Anterior cingulate cortex (tissue), 58 donors: ENCODE results near the gene DMRT1.

Source experiments
- DNase-seq, 58 donors: peaks; one replicate each; lab custom pipeline; 2025; lab: John Stamatoyannopoulos, UW

Gene DMRT1

DNA sequence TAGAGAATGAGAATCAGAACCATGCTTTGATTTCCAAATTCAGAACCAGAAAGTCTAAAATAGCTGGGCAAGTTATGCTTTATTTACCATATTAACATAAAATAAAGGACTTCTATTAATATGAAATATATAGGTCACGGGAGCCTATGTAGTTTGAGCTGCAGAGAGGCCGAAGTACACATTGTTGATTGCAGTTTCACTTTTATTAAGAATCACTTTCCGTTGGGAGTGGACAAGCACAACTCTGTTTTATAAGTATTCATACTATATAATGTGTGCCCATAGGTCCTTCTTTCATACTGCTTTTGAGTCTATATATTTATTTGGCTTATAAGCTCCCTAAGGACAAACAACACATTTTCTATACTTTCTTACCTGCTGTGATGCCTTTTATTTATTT lies 76.2 kb downstream of the DMRT1 start:
- DNase-seq: no peak

DNA sequence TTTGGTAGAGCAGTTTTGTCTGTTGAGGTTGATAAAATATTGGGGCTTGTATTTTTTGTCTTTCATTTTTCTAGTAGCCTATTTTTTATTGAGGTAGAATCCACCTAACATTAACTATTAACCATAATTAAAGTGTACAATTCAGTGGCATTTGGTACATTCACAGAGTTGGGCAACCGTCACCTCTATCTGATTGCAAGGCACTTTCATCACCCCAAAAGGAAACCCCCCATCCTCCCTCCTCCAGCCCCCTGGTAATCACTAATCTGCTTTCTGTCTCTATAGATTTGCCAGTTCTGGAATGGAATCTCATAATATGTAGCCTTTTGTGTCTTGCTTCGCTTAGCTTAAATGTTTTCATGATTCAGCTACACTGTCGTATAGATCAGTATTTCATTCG lies 79.4 kb downstream of the DMRT1 start:
- no peak for DNase-seq

DNA sequence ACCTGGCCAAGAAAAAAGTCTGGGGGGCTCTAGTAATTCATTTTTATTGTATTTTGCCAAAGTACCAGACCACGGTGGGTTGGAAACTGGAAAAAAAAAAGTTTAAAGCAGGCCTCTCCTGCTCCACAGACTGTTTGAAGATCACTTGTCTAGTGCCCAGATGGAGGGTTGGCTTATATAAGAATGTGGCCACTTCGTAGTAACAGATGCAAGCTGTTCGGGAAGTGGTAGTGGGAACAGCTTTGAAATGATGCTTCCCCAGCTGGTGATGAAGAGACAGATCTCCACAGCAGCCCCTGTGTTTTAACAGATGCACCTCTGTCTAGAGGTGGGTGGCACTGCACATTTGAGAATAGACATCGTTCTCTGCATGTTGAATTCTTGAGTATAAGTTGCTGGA lies 80.7 kb downstream of the DMRT1 start:
- no peak for DNase-seq

DNA sequence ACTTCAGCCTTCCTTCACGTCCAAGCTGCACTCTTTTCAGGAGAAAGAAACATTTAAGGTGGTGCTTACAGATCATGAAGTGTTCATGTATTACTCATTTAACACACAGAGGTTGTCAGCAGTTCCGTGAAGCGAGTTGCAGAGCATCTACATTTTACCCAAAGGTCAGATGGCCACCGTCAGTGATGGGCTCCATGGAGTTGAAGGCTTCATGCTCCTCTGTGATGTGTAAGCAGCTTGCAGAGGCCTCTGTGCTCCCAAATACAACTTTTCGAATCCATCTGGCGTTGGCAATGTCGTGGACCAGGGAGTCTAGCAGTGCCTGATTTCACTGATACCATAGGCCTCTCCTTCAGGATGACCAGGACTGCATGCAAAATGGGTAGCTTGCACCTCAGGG lies 81.2 kb downstream of the DMRT1 start:
- DNase-seq: no peak

DNA sequence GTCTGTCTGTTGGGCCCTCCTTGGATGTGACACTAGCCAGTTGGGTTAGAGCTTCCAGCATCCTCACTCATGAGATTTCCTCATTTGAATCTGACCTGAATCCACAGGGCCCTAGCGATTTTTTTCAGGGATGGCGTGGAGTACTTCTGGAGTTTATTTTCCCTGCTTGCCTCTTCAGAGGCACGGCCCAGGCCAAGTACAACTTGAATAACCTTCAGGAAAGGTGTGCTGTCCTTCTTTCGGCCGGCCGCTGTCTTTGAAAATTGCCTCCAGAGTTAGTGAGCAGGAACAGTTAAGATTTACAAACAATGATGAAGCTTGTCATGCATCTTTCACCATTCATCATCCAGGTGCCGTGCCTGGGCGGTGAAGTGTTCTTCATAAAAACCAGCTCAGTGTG lies 85.5 kb downstream of the DMRT1 start:
- DNase-seq: no peak

DNA sequence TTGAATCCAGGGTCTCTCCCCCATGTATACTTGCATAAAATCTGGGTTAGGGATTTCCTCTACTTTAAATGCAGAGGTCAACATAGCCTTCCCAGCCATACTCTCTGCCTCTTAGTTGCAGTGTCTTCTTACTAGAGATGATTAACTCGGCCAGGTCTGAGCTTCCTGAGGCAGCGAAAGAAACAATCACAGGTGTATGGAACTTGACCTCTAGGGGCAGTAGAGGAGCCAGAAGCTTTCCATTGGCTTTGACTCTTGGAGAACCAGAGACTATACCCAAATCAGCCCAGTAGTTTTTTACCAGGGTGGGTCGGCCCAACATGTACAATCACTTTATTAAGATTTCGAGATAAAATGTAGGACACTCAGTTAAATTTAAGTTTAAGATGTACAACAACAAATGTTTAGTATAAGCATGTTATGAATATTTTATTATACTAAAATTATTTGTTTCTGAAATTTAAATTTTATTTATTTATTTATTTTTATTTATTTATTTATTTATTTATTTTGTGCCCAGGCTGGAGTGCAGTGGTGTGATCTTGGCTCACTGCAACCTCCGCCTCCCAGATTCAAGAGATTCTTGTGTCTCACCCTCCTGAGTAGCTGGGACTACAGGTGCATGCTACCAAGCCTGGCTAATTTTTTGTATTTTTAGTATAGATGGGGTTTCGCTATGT lies 87.0 kb downstream of the DMRT1 start:
- DNase-seq: no peak

DNA sequence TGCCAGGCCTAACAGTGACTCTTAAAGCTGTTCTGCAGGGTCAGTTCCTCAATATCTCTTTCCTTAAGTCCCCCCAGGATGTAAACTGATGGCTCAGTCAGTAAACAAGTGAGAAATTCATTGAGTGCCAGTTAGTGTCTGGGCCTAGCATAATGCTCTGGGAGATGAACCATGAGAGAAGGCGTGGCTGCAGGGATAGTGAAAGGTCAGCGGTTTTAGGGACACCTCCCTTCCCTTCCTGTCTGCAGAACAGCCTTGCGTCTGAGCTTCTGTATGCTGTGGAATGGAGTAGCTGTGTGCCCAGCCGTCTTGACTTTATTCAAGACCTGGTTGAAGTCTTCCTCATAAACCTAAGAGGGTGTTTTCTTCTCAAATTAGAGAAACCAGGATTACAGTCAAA lies 88.2 kb downstream of the DMRT1 start:
- DNase-seq: no peak

DNA sequence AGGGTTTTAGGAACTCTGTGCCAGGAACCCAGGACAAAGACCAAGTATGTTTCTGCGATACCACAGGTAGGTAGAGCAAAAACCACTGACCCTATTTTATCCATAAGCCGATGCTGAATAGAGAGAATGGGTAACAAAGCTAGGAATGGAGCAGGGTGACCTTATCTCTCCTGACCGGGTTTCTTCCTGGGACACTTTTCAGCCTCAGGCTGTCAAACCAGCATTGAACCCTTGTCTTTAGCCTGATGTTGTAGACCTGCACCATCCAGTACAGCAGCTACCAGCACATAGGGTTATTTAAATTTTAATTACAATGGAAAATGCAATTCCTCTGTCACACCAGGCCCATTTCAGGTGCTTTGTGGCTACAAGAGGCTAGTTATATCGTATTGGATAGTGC lies 91.9 kb downstream of the DMRT1 start:
- DNase-seq: no peak

DNA sequence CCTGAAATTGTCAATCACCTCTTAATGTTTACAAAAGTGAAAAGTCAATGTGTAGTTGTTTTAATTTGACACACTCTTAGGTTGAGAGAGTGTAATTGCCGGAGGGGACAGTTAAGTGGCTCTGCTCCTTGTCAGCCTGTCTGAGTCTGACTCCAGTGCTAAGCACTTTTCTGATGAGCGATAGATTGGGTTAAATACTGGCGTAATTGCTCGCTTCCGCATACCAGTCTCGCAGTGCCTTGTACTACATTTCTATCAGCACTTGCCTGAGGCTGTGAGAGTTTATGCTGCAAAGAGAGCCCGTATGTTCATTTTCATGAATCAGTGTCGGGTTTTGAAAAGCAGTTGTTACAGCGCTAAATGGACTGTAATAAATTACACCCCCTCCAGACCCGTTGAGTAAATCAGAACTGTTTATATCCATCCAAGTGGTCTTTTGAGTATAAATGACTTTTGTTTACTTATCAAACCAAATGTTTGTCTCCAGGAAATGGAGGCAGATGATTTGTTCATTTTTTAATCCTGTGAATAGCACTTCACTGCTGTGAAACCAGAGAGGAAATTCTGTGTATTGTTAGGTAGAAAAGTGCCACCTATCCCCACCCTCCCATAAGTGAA lies 94.0 kb downstream of the DMRT1 start:
- no peak for DNase-seq

DNA sequence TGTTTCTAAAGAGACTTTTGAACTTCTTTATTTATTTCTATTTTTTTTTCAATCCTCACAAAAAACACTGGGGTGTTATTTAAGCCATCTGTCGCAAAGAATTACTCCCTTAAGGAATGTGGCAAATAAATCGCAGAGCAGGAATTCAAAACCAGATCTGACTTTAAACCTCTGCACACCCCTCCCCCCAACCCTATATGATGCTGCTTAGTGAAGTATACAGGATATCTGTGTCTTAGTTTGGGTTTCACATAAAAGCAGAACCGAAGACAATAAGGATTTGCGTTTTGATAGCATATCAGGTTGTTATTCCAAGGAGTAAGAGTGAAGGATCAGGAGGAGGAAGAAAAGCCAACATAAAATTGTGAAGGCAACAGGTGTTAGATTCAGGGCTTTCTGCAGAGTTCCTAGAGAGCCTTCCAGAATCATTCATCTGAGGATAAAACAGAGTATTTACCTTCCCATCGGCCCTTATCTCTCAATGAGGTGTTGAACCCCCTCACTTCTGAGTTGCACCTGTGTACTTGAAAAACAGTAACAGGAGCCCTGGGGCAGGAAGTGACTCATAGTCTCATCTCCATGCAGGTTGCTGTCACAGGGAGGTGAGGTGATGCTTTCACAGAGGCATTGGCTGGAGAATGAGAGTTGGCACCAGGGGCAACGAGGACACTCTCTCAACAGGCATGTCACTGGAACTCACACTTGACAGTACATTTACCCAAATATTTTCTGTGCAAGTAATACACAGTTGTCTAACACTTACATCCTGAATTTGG lies 101.5 kb downstream of the DMRT1 start:
- DNase-seq: no peak

DNA sequence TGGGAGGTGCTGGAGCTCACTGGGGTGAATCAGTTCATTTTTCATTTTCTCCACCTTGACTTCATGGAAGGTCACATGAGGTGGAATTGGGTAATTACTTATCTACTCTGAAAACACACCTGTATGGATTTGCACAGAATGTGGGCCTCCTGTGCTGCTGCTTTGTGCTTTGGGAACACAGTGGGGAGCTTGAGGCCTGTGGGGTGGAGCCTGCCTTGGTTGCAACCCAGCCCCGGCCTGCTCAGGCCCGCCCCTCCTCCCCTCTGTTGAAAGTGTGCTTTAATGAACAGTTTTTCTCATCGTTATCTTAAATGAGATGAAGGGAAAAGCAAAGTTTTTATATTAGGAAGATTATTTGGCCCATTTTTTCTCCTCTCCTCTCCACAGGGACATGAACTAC lies 106.5 kb downstream of the DMRT1 start:
- DNase-seq: no peak

DNA sequence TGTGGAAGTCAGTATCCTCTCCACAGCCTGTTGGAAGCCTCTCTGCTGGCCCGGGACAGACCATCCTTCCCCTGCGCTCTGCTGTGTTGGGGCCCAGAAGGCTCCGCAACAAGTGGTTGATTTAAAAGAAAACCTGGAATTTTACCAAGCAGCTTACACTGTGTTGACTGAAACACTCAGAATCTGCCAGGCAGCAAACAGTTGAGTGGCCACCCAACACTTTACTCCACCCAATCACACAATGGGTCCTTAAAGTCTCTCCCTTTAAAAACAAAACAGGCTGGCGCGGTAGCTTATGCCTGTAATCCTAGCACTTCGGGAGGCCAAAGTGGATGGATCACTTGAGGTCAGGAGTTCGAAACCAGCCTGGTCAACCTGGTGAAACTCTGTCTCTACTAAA lies 107.0 kb downstream of the DMRT1 start:
- DNase-seq: no peak

DNA sequence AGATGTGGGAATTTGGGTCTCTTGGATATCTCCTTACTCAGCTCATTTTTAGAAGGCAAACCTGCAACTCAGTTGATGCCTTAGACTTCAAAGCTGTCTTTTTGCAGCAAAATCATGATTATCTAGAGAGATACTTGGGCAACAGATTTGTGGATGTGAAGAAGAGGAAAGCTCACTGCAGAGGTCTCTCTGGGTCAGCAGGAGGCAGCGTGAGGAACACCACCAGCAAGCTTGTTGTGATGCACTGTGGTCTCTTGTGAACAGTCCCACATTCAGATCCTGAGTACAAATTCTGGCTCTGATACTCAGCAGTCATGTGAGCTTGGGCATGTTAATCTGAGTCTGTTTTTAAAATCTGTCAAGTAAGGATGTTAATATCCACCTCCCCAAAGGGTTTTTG lies 108.6 kb downstream of the DMRT1 start:
- no peak for DNase-seq

DNA sequence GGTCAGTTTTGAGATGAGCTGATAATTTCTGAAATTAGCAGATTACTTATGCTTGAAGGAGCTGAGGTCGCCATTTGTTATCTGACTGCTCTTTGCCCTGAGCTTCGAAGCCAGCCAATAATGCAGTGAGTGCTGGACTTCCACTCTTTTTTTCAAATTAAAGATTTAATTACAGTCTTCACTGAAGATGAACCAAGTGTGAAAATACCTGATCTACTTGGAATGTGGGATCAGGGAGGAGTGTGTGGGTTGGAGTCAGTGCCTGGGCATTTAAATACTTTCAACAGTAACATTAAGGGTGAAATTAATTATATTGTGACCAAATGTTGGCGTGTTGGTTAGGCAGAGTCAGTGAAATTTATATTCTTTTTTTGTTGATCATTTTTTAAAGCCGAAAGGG lies 111.0 kb downstream of the DMRT1 start:
- DNase-seq: no peak

DNA sequence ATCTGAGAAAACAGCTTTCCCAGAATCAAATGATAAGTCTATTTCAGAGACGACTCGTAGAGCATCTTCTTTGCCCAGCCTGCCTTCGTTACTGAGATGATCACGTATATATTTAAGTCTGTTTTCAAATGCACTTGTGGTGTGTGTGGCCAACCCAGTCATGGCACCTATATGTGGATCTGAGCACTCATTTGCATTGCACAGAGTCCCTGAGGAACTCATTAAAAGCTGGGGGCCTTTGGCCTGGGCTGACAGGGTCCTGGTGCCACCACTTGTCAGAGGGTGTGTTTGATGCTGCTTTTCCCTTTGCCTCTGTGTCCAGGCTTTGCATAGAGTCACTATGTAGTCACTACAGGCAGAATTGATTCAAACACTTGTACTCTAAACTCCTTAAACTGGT lies 117.6 kb downstream of the DMRT1 start:
- no peak for DNase-seq

DNA sequence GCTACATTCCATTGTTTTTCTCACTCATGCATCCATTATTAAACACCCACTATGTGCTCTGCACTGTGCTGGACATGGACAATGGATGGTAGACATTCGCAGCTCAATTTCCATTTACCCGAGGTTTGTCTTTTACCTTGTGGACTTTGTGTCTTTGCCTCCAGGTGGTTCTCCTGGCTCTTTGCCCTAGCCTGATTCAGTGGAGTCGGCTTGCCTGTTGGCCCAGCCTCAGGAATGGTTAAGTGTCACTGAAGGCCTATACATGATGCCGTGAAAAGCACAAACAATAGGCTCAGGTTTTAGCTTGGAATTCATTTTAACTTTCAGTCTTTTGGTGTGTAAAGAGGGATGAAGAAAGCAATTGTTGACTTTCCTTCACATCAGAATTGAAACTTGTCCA lies 118.4 kb downstream of the DMRT1 start:
- DNase-seq: no peak

DNA sequence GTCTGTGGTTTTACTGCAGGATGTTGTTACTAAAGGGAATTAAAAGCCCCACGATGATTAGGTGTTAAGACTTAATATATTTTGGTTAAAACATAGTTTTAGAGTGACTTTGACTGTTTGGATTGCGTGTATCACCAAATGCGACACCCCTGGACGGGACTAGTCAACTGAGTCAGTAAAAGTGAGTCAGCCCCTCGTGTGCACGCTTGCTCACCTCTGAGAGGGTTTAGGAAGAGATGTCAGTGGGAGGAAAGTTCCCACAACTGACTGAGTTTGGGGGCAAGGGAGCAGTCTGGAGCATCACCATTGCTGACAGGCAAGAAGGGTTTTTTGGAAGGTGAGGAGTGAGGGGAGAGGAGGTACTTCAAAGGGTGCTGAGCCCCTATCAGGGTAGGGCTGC lies 120.5 kb downstream of the DMRT1 start:
- no peak for DNase-seq

DNA sequence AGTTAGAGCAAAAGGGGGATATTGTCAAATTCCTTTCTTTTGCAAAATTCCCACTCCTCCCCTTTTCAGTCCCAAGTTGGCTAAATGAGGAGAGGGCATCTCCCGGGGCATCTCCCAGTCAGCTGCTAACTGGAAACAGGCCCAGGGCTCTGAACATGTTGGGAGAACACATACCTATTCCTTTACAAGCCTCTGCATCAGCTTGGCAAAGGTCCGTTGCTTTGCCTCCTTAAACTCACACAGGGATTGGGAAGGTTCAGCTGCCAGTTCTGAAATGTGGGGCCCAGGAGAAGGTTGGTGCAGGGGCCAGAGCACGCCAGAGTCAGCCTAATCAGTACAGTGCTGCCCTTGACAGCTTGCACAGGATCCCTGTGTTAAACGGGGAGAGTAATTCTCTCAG lies 124.0 kb downstream of the DMRT1 start:
- DNase-seq: no peak

DNA sequence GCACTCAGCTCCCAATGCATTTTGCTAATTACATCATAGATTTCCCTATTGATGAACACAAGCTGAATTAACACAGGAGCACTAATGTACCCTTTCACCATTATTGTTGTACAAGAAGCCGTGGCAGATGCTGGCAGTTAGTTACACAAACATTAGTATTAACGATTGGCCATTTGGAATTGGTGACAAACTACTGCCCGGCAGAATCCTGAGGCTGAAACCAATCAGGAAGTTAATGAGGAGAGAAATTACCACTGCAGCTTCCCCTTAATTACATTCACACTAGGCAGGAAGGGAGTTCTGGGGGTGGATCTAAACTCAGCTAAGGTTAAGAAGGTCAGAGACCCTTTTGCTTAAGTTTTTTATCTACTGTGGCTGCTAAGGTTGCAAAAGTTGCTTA lies 125.4 kb downstream of the DMRT1 start:
- no peak for DNase-seq

DNA sequence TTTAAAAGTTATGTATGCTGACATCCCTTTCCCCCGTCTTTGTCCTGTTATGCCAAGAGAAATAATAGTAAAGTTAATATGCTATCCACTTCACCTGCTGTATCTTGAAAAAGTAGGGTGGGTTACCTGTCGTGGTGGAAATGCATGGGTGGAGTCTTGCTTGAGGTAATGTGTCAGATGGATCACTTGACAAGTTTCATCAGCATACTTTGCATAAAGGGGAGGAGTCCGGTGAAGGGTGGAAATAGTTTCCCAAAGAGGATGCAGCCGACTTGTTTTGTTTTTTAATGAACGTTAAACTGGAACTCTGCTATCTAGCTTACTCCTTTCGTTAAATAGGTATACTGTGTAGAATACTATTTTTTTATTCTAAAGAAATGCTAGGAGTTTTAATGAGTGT lies 125.9 kb downstream of the DMRT1 start:
- no peak for DNase-seq

DNA sequence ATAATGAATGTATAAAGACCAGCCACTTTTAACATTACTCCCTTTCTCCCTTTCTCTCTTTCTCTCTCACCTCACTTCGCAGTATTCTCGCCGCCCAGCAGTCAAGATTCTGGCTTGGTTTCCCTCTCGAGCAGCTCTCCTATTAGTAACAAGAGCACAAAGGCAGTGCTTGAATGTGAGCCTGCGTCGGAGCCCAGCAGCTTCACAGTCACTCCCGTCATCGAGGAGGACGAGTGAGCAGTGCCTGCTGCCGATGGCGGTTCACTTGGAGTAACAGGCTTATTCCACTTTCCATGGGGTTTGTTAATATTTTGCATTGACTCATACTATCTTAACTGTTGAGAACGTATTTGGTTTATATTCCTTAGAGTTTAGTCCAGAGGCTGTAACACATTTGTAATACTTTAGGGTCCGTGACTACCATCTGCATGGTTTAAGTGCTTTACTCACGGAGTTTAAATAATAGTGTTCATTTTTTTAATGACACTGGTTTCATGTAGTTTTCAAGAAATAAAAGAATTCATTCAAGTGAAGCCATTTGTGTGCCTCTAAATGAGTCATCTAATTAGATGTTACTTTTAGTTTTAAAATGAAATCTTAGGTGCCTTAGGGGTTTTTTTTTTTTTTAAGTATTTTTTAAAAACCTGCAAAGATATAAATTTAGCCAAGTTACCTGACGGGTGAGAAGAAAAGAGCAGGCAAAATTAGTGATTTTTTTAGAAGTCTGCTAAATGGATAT lies 126.6 kb downstream of the DMRT1 start:
- DNase-seq: no peak
